Renal cortical epithelial cell (primary cell): ENCODE data around the gene CLDN7. TPM values are rescaled to one million over a fixed set of nuclear protein-coding genes. Genes with fewer than 3 reads are reported as not detected.
"Not testable (repeated sequence)": the region's sequence is repeated elsewhere in the genome, so short reads cannot be mapped to it uniquely, and the experiment has no call there.

Experiments used
- DNase-seq: peaks from one replicate; pipeline ENCODE4 v3.0.0-alpha.2; 2011; ENCODE audit warnings: low read depth
- total RNA-seq: library from RNA; depleted of rRNA; stranded (reverse); fragments of >200 nt; gene quantifications from 2 replicates; pipeline ENCODE4 v1.2.3, GENCODE V29; 2014

The CLDN7 gene
- total RNA-seq, 1 donor from 2014 or later: 25.1 TPM

DNA sequence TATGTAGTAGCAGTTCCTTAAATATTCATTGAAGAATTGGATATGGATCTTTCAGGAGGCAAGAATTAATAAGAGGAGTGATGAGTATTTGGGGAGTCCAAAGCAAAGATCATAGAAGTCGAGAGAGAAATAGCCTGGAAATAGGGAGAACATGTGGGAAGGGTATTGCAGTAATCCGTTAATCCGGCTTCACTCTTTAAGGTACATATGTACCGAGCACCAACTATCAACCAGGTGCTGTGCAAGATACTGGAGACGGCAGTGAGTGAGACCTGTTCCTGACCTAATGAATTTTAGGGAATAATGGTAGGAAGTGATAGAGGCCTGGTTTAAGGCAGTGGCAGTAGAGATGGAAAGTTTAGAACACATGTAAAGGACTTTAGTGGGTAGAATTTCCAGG, 9.2 kb downstream of the CLDN7 start:
- DNase-seq: no peak

GRCh38 chr17:7252176-7253043, 9.9 kb downstream of the CLDN7 start, which contains the start of gene ELP5:
TSS of gene ELP5 (plus strand) at chr17:7252215. CDS start at chr17:7252551, 336 bp downstream.
- DNase-seq: peak; percentile 81

- peak; percentile 99 for DNase-seq
These were observed 10.6 kb downstream of the CLDN7 start, which contains the start of gene CTDNEP1 for GRCh38 chr17:7251661-7252175. TSS of gene CTDNEP1 (minus strand) at chr17:7251734. CDS start at chr17:7251296, 438 bp downstream.

GRCh38 chr17:7250695-7251627, 11.3 kb downstream of the CLDN7 start:
- no peak for DNase-seq

- no peak for DNase-seq
These were observed 12.4 kb downstream of the CLDN7 start for GRCh38 chr17:7249830-7250229.

- DNase-seq: no peak
These were observed 13.1 kb downstream of the CLDN7 start for GRCh38 chr17:7249214-7249613.

GRCh38 chr17:7248796-7249195, 13.5 kb downstream of the CLDN7 start:
- DNase-seq: no peak

DNA sequence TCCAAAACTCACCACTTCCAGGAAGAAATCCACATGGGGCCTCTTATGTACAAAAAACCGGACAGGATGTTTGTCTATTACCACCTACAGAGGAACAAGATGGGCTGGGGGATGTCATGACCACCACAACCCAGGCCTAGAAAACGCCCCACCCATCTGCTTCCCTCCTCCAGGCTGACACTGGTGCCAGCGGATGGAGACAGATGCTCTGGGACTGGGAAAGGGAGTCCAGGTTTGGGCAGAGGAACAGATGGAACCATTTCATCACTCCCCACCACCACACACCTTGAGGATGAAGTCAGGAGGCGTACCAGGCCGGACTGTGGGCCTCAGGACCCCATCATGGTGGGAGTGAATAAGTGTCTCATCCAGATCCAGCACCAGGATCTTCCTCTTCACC, 15.5 kb downstream of the CLDN7 start:
- DNase-seq: no peak

DNA sequence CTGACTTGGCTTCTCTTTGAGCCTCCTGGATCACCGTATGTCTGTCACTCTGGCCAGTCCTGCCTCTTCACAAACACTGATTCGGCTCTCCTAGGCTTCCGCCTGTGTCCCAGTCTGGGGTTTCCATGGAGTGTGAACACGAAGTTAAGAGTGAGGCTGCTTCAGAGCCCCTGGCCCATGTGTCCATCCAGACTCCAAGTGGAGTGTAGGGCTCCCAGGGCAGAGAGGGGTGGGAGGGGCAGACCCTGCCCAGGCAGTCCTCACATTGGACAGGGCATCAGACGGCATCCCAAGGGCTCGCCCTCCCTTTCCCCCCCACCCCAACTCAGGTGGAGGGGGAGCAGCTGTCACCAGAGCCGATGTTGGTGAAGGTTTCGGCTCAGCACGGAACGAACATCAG, 18.4 kb downstream of the CLDN7 start:
- not testable (repeated sequence) for DNase-seq

GRCh38 chr17:7243453-7243729, 18.9 kb downstream of the CLDN7 start:
- DNase-seq: no peak

- peak; percentile 84 for DNase-seq
These were observed 19.4 kb downstream of the CLDN7 start for GRCh38 chr17:7242717-7243452.

- peak; percentile 71 for DNase-seq
These were observed 20.2 kb downstream of the CLDN7 start, which contains the start of gene GABARAP for GRCh38 chr17:7241783-7242716. TSS of gene GABARAP (minus strand) at chr17:7242449. CDS start at chr17:7242330, 119 bp downstream.

- no peak for DNase-seq
These were observed 21.1 kb downstream of the CLDN7 start for GRCh38 chr17:7241090-7241733.

DNA sequence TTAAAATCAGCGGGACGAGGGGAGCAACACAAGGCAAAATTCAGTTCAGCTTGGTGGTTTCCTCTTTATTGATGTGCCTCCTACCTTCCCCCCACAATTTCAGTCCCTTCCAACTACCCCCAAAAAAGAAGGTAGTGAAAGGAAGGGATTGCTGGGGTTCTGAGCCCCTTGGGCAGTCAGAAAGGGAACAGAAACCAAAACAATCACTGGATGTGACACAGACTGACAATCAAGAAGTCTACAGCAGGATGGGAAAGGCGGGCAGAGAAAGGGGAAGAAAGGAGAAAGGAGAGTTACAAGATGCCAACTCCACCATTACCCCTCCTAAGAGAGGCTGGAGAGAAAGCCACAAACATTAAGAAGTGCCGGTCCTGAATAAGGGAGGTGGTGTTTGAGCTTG, 21.9 kb downstream of the CLDN7 start:
- no peak for DNase-seq

DNA sequence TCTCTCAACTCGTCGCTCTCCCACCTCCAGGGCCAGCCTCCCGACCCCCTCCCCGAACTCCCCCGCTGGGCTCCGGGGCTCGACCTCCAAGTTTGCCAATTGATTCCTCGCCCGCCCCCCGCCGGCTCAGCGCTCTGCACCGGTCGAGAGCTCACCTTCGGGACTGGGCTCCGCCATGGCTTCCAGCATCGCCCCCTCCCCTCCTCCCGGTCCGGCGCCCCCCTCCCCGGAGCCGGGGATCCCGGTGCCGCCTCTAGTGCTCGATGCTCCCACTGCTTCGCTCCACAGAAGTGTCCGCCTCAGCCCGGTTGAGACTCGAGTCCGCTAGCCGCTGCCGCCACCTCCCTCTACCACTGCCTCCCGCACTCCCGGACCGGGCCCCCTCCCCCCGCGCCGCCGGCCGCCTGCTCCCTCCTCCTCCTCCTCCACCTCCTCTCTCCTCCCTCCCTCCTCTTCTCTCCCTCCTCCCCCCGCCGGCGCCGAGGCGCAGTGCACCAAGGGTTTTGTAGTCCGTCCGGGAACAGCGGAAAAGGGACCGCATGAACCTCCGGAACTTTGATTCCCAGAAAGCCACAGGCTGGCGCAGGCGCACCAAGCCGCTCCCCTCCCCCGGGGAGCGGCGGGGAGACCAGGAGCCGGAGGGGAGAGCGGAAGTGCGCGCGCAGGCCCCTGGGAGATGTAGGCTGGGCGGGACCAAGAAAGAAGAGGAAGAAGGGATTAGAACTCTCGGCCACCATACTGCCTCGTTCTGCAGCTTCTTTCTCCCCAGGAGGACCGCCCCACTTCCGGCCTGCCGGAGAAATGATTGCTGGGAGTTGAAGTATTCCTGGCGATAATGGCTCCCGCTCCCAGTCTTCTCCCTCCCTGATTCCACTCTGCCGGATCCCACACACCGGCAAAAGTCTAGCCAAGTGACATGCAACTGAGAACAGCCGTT, 22.9 kb downstream of the CLDN7 start, which contains the start of gene PHF23:
Gene PHF23 (minus strand): TSS at position 367 of the 937 bp plus-strand sequence. CDS start 178 bp downstream, at position 189.
- DNase-seq: peak; percentile 98

DNA sequence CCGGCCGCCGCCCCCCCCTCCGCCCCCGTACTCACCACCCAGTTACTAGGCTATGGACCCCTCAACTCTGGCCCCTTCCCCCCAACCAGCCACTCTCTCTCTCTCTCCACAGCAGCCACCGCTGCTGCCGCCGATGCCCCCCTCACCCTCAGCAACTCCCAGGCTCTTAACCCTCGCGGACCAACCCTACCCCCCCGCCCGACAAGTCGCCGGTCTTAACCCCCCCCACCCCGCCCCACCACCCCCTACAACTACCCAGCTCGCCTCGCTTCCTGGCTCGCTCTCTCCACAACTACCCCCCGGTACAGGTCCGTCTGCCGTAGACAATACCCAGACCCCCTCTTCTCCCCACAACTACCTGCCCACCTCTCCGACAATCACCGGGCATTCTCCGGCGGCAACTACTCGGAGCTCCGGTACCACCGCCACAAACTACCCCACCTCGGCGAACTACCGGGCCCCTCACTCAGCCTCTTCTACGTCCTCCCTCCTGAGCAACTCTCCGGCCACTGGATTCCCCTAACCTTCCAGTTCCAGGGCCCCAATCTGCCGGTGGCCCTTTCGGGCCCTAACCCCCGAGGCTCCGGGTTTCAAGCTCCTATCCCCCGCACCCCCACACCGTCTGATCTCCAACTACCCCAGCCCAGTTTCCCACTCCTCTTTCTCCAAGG, 23.7 kb downstream of the CLDN7 start:
- no peak for DNase-seq

- no peak for DNase-seq
These were observed 24.4 kb downstream of the CLDN7 start for GRCh38 chr17:7237761-7238419.
